PC-3 (cell line): Measurements from ENCODE around the gene PKD1L1.

Source experiments
- CTCF ChIP-seq: fragments of 300-600 bp; sonication (generic); conservative IDR thresholded peaks from 2 replicates; pipeline ENCODE4 v1.5.1; 2017; ENCODE audit warnings: antibody characterized with exemption, low read depth, mild to moderate bottlenecking, low read length
- EZH2 ChIP-seq: fragments of 300-600 bp; sonication (generic); IDR thresholded peaks from one replicate; pipeline ENCODE4 v1.6.1; 2017; ENCODE audit warnings: antibody characterized with exemption, mild to moderate bottlenecking, low read length; ENCODE audit not compliant: unreplicated experiment

GRCh38 chr7:47803025-47803424, 145.2 kb downstream of the PKD1L1 start:
- TF ChIP-seq CTCF (no peak), EZH2 (no peak)
